ENCODE results near the gene ADAMTS3. TPM values are rescaled to one million over a fixed set of nuclear protein-coding genes. Genes with fewer than 3 reads are reported as not detected.

Gene ADAMTS3
- total and polyA plus RNA-seq, 9 of the 15 experiments (the other 6 are each of a cell fraction or from before 2014, with no cell fraction given): 4.0 to 18.0 (median 12.1) TPM

GRCh38 chr4:72312032-72312650 lies 256.9 kb downstream of the ADAMTS3 start:
- ATAC-seq (no peak), FAIRE-seq (no peak), DNase-seq (ENCODE audit: extremely low read depth in 1 of 4, low spot score in 3 of 4) (no peak)
- Histone ChIP-seq H3K27ac (ENCODE audit: extremely low read depth, low read depth, low read length) (no peak overlapping the region), H3K4me3 (no peak overlapping the region), H3K4me2 (ENCODE audit: insufficient read depth, low read length) (no peak overlapping the region), H3K27me3 (ENCODE audit: control insufficient read depth in 2 of 2, insufficient read depth in 2 of 2, low read length in 2 of 2) (no peaks in the 10 kb centered on the region), H2AFZ (ENCODE audit: low read depth, low read length) (no peak overlapping the region), H3K9ac (ENCODE audit: insufficient read depth in 1 of 2, low read depth in 2 of 2, low read length in 2 of 2) (no peak overlapping the region), H3K9me3 (replicated peaks; ENCODE audit: control insufficient read depth, insufficient read depth, low read depth, low read length) (no peaks in the 10 kb centered on the region), H3K9me1 (ENCODE audit: control insufficient read depth, insufficient read depth, low read length) (no peaks in the 10 kb centered on the region), H4K20me1 (replicated peaks; ENCODE audit: control insufficient read depth, insufficient read depth, low read length) (no peaks in the 10 kb centered on the region), H3K79me2 (ENCODE audit: control insufficient read depth, insufficient read depth, low read length) (no peaks in the 10 kb centered on the region), H3K36me3 (ENCODE audit: control insufficient read depth, insufficient read depth, low read length) (peaks cover 66% of the 10 kb centered on the region), H3K4me1 (replicated peaks in 1 of 2; ENCODE audit: control insufficient read depth in 2 of 2, insufficient read depth in 2 of 2, low read length in 2 of 2) (no peaks in the 10 kb centered on the region)
- WGBS (ENCODE audit: insufficient coverage, low coverage, missing lambda C conversion rate): 88% methylated on average over 6 of the region's 6 CpGs
- ChIA-PET POLR2A (interaction anchor here (0.9 to 1.2 kb wide), 2 partner anchors 10 to 12 kb away, joined by 3 read pairs; no protein-coding TSS in a partner anchor), CTCF (ENCODE audit: low intra/inter-chr PET ratio) (no interaction called here)
- in situ Hi-C loops (cut with MboI): loop anchor here (10.0 kb wide), 1 partner anchor 713 kb away; no protein-coding TSS in a partner anchor
- TF ChIP-seq IRF9 (tag; IDR thresholded peaks at IDR 0.05) (no peak), ILK (tag; IDR thresholded peaks at IDR 0.05; ENCODE audit: borderline replicate concordance, low read depth) (no peak), LARP7 (IDR thresholded peaks at IDR 0.05) (no peak), PTTG1 (tag; IDR thresholded peaks at IDR 0.05; ENCODE audit: low read depth) (no peak), THAP12 (CRISPR knock-in tag; IDR thresholded peaks at IDR 0.05) (no peak), ZNF212 (CRISPR knock-in tag; IDR thresholded peaks at IDR 0.05) (no peak), JUND (IDR thresholded peaks at IDR 0.05; ENCODE audit: borderline replicate concordance, low read depth, low read length) (no peak), JUND (tag; IDR thresholded peaks at IDR 0.05; ENCODE audit: borderline replicate concordance, low read depth, low read length) (no peak), ZNF764 (CRISPR knock-in tag; IDR thresholded peaks at IDR 0.05; ENCODE audit: low read depth) (no peak), ZNF609 (CRISPR knock-in tag; IDR thresholded peaks at IDR 0.05; ENCODE audit: borderline replicate concordance) (no peak), THAP7 (CRISPR knock-in tag; IDR thresholded peaks at IDR 0.05) (no peak), ZFPM2 (CRISPR knock-in tag; IDR thresholded peaks at IDR 0.05) (no peak), MYNN (IDR thresholded peaks at IDR 0.05) (no peak), MYNN (CRISPR knock-in tag; IDR thresholded peaks at IDR 0.05) (no peak)
- BruUV-seq (replicated peaks): no TSS peak
- intact Hi-C loops (cut with micrococcal nuclease): no loop called here

All from K562 (cell line).